ENCODE results near the gene SUMO3.

- TF ChIP-seq CTCF (IDR thresholded peaks at IDR 0.05) (no peak), POLR2A (IDR thresholded peaks at IDR 0.05) (no peak)
Measured at GRCh38 chr21:44845418-44846223, 27.8 kb upstream of the SUMO3 start.

All from testis (tissue), 2 donors.